Upper lobe of left lung (tissue), 4 donors: ENCODE results near the gene SHISA5.

ENCODE experiments used
- CTCF ChIP-seq, 6 experiments: fragments of 450-650 bp in 4 of 6; fragments of 200-600 bp in 2 of 6; sonication (generic) in 2 of 6; IDR thresholded peaks; one replicate each; pipeline ENCODE4 v1.5.1; 2016 to 2019; ENCODE audit warnings: antibody characterized with exemption in 6 of 6
- EP300 ChIP-seq, 4 donors: sonication (generic); formaldehyde crosslinking; IDR thresholded peaks; one replicate each; pipeline ENCODE4 v1.5.1; 2017; ENCODE audit warnings: antibody characterized with exemption in 4 of 4, control low read depth in 2 of 4
- POLR2A ChIP-seq, 4 donors: fragments of 450-650 bp; IDR thresholded peaks; one replicate each; pipeline ENCODE4 v1.5.1; 2016 to 2017; ENCODE audit warnings: antibody characterized with exemption in 4 of 4, mild to moderate bottlenecking in 2 of 4
- POLR2AphosphoS5 ChIP-seq, 2 donors: sonication (generic); formaldehyde crosslinking; IDR thresholded peaks; one replicate each; pipeline ENCODE4 v1.5.1; 2017; ENCODE audit warnings: antibody characterized with exemption in 2 of 2

- TF ChIP-seq CTCF (IDR thresholded peaks at IDR 0.05) (no peak), POLR2AphosphoS5 (IDR thresholded peaks at IDR 0.05) (peak; percentile 66 to 70), POLR2A (IDR thresholded peaks at IDR 0.05) (peak in 3 of 4 donors; percentile 1 to 63 (median 44)), EP300 (IDR thresholded peaks at IDR 0.05) (peak in 1 of 4 donors; percentile 13)
Observed at GRCh38 chr3:48504051-48504946, at the start of gene SHISA5.
